Prostate gland (tissue), 2 donors: Measurements from ENCODE around the gene TMEM14B.

Source experiments
- POLR2A ChIP-seq: fragments of 450-650 bp; IDR thresholded peaks from one replicate; pipeline ENCODE4 v1.6.1; 2016; ENCODE audit warnings: antibody characterized with exemption, mild to moderate bottlenecking
- TF ChIP-seq, protein P1 (sequence below), 4 experiments: fragments of 200-600 bp in 2 of 4; fragments of 450-650 bp in 2 of 4; sonication (generic) in 2 of 4; IDR thresholded peaks; 1 replicate in 3 of 4; 2 replicates in 1 of 4; pipeline ENCODE4 v1.5.1; 2016 to 2019; ENCODE audit warnings: antibody characterized with exemption in 4 of 4, mild to moderate bottlenecking in 2 of 4, moderate library complexity in 2 of 4

- no peak for TF ChIP-seq POLR2A
- TF ChIP-seq, protein P1, sequence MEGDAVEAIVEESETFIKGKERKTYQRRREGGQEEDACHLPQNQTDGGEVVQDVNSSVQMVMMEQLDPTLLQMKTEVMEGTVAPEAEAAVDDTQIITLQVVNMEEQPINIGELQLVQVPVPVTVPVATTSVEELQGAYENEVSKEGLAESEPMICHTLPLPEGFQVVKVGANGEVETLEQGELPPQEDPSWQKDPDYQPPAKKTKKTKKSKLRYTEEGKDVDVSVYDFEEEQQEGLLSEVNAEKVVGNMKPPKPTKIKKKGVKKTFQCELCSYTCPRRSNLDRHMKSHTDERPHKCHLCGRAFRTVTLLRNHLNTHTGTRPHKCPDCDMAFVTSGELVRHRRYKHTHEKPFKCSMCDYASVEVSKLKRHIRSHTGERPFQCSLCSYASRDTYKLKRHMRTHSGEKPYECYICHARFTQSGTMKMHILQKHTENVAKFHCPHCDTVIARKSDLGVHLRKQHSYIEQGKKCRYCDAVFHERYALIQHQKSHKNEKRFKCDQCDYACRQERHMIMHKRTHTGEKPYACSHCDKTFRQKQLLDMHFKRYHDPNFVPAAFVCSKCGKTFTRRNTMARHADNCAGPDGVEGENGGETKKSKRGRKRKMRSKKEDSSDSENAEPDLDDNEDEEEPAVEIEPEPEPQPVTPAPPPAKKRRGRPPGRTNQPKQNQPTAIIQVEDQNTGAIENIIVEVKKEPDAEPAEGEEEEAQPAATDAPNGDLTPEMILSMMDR (IDR thresholded peaks at IDR 0.05), result no peak
Measured at GRCh38 chr6:10769419-10769818, 21.8 kb downstream of the TMEM14B start.
